Measurements from ENCODE around the gene PANX1.

PANX1 gene

DNA sequence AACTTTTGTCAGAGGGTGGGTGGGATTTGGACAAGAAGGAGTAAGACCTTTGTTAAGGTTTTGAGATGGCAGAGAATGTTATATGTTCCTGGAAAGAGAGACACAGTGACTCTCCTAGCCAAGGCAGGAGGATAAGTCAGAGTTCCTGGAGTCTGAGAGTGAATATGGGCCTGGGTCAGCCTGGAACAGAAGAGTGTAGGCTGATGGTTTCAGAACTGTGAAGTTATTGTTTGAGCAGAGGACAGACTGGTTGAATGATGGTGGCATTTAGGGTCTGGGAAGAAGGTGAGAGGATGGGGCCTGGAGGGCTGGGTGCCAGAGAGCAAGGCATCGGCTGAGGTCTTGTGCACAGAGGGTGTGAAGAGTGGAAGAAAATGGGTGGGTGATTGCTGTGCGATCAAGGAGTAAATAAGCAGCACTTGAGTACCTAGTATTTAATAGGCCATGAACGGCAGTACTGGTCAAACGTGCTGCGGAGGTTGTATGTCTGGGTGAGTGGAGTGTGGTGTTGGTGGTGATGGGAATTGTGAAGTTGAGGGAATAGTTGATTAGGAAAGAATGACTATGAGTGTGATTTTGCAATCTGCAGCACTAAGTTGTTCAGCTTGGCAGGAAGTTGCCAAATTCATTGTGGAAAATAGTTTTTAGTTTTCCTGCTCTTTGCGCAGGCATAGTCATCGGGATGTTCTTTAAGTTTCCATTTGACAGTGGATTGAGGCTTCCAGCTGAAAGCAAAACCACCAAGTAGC lies 1.8 kb downstream of the PANX1 start:
- no peak for DNase-seq

DNA sequence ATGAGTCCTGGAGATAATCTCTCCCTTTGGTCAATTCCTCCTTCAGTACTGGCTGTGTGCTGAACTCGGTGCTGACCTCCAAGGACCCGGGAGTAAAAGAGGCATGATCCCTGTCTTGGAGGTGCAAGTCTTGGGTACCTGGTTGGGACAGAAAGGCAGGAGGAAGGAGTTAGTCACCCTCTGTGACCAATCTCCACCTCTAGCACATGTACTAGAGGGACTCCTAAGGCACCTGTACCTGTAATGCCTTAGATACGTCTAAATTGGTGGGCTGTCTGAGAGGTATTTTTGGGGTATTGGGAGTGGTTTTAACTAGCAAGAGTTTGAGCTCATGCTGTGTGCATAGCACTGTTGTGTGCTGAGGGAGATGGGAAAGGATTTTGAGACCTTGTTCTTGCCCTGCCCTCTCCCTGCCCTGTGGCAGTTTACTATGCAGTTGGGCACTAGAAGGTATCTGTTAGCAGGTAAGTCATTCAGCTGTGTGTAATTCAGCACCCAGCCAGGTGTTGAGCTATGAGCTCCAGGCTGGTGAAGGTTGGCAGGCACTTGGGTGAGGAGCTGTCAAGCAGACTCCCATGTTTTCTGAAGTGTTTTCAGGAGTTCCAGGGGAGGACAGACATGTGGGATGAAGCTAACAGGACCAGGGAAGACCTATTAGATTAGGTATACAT lies 2.5 kb downstream of the PANX1 start:
- no peak for DNase-seq

DNA sequence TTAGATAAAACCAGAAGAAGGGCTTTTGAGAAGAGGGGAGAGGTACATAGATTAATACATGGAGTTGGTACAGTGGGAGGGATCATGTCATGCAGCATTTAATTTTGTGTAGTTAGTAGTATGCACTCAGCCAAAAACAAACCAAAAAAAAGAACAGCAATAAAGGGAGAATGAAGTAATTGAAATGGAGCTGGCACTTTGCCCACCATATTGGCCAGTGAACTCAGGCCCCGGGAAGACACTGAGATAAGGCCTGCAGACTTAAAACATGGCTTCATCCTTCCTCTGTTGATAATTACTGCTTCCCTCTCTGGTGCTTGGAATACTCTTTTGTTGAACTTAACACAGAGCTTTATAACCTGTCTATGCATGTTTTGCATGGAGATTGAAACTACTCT lies 3.1 kb downstream of the PANX1 start:
- DNase-seq, result no peak

DNA sequence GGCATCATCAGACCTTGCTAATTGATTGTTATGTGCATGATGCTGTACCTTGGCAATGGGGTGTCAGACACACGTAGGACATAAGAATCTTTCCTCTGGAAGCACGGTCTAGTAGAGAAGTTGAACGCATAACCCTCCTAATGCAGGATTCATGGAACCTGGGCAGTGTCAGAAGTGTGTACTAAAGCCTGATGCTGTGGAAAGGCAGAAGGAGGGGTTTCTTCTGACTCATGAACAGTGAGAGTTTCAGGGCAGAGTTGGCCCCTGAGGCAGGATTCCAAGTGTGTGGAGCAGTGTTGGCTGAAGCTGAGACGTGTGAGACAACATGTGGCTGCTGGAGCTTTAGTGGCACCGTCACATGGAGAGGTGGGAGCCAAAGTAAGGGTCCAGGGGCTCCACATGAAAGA lies 3.5 kb downstream of the PANX1 start:
- no peak for DNase-seq

DNA sequence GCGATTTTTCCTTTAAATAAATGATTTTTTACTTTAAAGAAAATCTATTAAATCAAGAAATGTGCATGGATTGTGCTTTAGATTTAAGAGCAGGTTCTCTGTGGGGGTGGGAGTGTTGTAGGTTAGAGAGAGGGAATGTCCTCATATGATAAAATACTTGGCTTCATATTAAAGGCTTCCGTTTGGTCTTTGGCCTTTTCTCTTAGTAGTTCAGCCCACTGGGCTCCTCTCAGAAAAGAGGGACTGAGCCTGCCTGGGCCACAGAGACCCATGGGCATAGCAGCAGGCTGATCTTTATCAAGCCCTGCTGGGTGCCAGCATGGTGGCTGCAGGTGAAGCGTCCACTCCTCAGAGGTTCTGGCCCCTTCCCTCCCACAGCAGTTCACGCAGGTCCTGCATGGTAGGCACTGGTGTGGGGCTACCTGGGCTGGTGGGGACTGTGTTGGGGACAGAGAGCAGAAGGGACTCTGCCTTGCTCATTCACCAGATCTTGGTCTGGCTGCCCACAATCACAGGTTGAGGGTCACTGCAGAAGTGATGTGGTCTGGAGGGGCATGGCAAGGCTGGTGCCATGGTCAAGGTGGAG lies 4.3 kb downstream of the PANX1 start:
- no peak for DNase-seq

DNA sequence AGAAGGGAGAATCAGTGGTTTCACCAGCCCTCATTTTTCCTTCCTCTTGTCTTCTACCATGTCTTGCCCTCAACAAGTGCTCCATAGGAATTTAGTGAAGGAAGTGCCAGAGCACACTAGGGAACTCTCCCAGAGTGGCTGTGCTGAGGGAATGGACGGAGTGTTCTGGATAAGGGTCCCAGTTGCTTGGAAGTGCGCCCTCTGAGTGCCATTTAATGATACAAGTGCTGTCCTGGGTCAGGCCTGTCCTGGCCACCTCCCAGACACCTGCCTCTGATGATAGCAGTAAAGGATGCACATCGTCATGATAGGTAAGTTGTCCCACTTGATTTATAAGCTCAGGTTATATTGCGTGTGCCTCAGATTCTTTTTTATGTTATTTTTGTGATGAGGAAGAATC lies 5.1 kb downstream of the PANX1 start:
- no peak for DNase-seq

DNA sequence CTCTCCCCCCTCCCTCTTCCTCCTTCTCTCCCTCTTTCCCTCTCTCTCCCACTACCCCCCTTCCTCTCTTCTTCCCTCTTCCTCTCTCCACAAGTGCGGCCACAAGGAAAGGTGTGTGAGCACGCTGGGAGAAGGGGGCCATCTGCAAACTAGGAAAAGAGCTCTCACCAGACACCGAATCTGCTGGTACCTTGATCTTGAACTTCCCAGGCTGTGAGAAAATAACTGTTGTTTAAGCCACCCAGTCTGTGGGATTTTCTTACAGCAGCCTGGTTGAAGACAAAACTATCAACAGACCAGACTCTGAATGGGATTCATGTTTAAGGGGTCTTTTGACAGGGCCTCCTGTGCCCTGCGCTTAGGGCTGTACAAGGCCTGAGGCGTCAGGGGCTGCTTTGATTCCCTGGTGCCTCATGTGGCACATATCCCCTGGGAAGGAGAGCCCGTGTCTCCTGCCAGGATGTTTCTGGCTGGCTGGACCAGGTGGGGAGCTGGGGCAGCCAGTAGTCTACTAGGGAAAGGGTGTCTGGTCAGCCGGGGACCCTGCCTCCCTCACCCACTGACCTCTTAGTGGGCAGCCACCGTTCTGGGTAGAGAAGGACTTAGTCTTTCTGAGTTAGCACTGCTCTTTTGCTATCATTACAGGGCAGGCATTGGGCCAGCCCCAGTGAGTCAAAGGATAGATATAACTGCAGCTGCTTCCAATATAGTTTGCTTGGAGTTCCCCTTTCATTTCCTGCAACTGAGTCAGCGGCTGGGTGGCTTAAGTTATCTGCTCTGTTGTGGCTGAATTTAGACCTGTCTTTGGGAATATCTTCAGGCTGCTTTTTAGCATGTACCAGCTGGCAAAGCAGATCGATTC lies 6.2 kb downstream of the PANX1 start:
- DNase-seq, result no peak

DNA sequence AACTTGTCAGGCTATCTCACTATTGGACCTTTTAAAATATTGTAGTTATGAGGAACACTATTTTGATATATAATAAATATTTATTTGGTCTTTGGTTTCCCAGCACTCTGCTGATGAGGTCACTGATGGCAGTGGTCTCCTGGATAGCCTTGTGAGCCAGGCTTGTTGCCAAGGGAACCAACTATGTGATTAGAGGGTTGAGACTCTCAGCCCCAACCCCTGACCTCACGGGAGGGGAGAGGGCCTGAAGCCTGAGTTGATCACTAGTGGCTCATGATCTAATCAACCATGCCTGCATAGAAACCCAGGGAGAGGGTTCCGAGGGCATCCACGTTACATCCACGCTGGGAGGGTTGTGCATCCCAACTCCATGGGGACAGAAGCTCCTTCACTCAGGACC lies 10.8 kb downstream of the PANX1 start:
- no peak for DNase-seq

DNA sequence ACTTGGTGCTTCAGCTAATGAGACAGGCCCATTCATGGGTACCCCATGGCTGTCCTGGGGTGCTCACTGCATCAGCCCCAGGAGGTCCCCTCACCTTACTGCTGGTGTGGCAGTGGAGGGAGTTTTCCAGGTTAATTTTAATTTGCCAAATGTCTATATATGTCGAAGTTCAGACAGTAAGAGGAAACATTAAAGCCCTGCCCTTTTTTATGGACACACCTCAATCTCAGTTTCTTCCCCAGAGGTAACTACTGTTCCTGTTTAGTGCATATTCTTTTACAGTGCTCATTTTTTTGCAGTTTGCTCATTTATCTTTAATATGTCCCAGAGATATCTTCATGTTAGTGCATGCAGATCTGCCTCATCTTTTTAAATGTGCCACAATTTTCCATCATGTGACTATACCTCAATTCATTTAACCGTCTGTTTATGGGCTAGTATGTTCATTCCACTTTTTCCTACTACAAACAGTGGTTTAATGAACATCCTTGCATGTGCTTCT lies 11.6 kb downstream of the PANX1 start:
- DNase-seq, result no peak

DNA sequence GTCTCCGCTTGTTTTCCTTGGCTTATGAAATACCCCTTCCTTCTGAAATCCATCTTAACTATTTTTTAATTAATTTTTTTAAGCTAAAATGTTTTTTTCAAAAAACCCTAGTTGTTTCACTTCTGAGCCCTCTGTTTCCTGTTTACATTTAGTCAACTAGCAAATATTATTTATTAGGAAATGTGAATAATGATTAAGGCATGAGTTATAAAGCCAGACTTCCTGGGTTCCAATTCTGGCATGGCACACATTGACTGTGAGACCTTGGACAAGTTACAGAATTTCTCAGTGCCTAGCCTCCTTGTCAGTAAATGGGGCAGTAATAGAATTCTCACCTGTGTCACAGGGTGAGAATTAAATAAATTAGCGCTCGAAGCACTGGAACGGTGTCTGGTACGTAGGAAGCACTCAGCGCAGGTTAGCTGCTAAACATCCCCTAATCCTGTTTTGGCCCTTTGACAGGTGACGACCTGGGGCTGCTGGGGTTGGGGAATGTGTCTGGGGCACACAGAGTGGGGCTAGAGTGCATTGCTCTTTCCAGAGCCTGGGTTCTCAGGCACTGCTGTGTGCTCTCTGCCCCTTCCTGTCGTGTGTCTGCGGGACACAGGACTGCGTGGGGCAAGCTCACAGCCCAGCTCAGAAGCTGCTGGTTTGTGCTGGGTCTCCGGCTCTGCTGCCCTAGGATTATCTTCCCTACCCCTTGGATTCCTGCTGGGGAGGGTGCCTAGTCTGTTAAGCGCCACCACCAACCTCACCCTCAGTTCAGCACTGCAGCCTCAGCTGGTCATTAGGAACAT lies 13.1 kb downstream of the PANX1 start:
- no peak for DNase-seq

DNA sequence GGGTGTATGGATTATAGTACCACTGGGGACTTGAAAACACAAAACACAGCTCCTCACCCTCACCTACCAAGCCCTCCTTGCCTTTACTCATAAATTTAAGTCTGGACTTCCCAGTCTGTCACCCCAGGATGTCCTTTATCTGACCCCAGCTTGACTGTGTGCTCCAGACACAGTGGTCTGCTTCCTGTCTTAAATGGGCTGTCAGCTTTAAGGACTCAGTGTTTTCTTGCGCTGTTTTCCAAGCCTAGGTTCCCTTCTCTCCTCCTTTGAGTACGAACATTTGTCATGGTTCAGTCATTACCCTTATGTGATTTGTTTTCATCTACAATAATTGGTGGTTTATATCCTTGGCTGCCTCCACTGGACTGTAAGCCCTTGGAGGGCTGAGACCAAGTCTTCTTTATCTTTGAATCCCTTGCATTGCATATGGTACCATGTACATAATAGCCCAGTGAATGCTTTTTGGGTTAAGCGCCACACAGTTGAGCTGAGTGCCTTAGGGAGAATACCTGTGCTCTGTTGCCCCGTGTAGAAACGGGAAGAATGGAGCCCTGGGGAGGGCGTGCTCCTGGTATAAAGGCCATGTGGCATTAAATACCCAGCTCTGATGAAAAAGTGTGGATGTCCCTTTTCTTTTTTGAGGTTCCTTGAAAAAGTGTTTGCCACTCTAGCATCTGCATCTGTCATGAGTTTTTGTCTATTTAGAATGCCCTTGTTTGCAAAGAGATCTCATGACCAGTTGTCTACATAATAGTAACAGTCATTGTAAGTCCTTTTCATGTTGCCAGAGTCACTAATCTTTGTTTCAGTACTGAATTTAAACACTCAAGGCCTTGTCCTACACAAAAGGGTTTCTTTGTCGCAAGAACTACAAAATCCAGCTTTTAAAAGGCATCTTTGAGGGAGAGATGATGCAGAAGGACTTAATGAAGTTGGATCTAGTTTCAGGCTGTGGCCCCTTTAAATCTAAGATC lies 14.0 kb downstream of the PANX1 start:
- DNase-seq, result no peak

DNA sequence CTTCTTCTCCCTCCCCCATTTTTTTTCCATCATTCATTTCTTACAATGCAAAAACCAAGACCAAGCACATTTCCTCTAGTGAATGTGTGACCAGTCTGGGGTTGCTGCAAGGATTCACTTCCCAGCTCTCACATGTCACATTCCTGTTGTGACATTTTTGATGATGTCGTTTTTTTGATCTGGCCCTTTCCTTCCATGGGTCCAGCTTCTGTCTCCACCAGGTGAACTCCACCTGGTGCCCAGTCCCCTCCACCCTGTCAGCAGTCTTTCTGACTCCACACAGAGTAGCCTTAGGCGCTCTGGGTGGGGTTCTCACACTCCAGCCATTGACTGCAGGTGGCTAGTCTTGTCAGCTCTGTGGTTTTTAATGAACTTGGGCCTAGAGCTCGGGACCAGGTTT lies 15.6 kb downstream of the PANX1 start:
- DNase-seq, result no peak

DNA sequence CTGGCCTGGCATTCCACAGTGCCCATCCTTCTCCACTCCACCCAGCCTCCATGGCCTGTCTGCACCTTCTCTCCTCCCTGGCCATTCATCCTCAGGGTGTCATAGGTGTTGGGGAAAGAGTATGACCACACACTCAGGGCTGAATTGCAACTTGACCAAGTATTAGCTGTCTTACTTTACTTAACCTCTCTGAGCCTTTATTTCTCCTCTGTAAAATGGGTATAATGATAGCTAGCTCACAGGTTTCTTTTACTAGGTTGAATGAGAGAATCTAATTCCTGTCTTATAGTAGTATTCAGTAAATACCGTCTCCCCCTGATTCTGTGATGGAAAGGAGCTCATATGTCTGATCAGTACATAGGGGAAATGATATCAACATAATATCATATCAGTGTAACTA lies 16.0 kb downstream of the PANX1 start:
- no peak for DNase-seq

DNA sequence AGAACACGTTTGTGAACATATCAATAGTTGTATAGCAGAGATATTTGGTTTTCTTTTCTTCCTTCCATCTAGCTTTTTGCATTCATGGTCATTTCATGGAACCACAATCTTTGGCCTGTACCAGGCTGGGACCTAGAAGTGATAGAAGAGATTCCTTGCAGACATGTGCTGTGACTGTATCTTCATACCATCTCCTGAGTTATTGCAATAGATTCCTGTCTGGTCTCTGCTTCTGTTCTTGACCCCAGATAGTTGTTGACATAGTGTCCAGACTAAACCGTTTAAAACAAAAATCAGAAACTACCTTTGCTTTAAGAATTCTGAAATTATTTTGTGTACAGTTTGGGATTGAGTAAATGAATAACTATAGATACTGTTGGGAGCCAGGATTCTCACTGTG lies 16.8 kb downstream of the PANX1 start:
- DNase-seq, result no peak

DNA sequence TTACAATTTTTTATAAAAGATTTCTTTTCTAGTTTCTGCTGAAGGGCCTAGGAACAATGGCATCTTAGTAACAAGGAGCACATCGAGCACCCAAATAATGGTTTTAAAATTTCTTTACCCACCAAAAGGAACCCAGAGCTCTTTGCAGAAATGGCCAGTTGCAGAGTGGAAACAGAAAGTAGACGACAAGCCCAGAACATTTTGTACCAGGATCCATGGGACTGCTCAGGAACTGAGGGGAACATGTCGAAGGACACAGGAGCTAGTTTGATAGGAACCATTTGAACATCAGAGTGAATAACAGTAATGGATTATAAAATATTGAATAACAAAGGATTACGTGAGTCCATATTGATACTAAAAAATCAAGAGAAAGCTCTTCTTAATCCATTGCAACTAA lies 17.3 kb downstream of the PANX1 start:
- no peak for DNase-seq

DNA sequence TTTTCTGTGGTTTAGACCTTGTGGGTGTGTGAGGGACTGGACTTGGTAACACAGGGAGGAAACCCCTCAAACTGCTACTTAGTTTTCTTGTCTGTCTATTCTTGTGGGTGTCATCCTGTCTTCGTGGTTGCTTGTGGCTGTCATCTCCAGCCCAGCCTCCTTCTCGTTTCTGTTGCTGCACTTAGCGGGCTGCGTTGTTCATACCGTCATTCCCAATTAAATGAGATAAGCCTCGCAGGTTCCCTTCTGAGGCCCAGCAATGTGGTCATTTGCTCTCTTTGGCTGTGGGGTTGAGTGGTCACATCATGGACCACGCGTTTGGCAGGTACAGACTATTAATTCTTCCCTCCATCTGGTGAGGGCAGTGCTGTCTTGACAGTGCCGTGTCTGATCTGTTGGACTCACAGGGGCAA lies 18.8 kb downstream of the PANX1 start:
- no peak for DNase-seq

DNA sequence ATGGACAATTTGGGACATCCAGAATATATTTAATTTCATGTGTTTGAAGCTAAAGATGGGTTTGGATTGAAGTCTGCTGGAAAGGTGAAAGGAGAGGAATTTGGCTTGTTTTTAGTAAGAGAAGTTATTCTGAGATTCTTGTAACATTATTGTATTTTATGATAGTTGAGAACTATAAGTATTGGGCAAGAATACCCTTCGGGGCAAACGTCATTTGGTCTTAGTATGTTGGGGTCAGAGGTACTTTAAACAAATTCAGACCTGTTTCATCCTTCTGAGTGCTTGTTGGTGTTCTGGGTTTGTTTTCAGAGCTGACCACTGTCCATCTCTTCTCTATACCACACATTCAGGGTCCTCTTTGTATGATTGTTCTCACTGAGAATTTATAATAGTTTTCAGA lies 19.5 kb downstream of the PANX1 start:
- DNase-seq, result no peak

DNA sequence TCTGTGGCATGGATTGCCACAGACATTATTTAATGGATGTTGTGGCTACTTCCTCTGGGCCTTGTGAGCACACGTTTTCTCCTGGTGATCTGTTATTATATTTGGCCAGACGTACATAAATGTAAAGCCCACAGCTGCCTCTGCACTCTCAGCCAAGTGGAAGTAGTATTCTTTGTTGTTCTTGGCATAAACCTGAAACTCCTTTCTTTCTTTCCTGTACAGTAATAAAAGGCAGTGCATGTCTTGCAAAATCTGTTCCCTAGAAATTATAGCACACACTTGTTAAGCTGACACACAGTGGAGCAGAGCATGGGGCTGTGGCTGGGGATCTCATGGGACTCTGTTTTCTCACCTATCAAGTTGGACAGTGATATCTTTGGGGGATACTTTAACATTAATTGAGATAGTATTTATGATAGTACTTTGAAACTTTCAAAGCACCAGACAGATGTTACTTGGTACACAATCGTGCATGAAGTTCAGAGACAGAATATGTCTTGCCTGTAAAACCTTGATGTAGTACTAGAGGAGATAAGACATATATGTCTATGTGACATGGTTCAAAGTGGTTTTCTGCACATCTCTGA lies 20.9 kb downstream of the PANX1 start:
- DNase-seq, result no peak

DNA sequence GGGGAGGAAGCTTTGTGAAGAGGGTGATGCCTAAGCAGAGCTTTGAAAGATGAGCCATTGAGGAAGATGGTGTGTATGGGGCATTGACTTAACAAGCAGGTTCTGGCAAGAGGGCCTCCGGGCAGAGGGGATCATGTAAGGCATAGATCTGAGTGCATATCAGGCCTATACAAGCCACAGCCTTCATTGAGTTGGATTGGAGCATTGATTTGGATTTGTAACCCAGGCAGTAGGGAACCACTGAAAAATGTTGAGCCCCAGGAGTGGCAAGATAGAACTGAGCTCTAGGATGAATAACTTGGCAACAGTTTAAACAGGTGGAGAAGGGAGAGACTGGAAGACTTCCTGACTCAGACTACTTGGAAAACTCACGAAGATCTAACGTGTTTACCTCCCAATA lies 21.4 kb downstream of the PANX1 start:
- no peak for DNase-seq
